Stimulated activated CD4-positive, alpha-beta T cell treated with anti-CD3 and anti-CD28 coated beads, Interleukin-4, amount 100 ng/mL, for 48 hours (primary cell): ENCODE data around the gene CACNG4.

Source experiments
- DNase-seq, 2 donors: peaks; one replicate each; pipeline ENCODE4 v3.0.0-alpha.2; 2020; ENCODE audit warnings: low read depth in 2 of 2

Gene CACNG4

GRCh38 chr17:66944351-66945146, 20.0 kb upstream of the CACNG4 start:
- DNase-seq, result no peak

- DNase-seq, result no peak
Measured at GRCh38 chr17:66945147-66945835, 19.2 kb upstream of the CACNG4 start.

GRCh38 chr17:66946251-66946650, 18.3 kb upstream of the CACNG4 start:
- no peak for DNase-seq

GRCh38 chr17:66947311-66947710, 17.2 kb upstream of the CACNG4 start:
- no peak for DNase-seq

- DNase-seq, result no peak
Measured at GRCh38 chr17:66948061-66948750, 16.3 kb upstream of the CACNG4 start.

- no peak for DNase-seq
Measured at GRCh38 chr17:66949501-66949900, 15.0 kb upstream of the CACNG4 start.

- DNase-seq, result no peak
Measured at GRCh38 chr17:66950325-66950724, 14.2 kb upstream of the CACNG4 start.

GRCh38 chr17:66950886-66951604, 13.5 kb upstream of the CACNG4 start:
- DNase-seq, result no peak

GRCh38 chr17:66951605-66951953, 12.9 kb upstream of the CACNG4 start:
- no peak for DNase-seq

- no peak for DNase-seq
Measured at GRCh38 chr17:66952031-66952524, 12.4 kb upstream of the CACNG4 start.

- no peak for DNase-seq
Measured at GRCh38 chr17:66952681-66953629, 11.6 kb upstream of the CACNG4 start.

- no peak for DNase-seq
Measured at GRCh38 chr17:66953630-66954020, 10.9 kb upstream of the CACNG4 start.

GRCh38 chr17:66954632-66955031, 9.9 kb upstream of the CACNG4 start:
- DNase-seq, result no peak

GRCh38 chr17:66955821-66956220, 8.7 kb upstream of the CACNG4 start:
- DNase-seq, result no peak

- DNase-seq, result no peak
Measured at GRCh38 chr17:66956941-66957340, 7.6 kb upstream of the CACNG4 start.

GRCh38 chr17:66957343-66957742, 7.2 kb upstream of the CACNG4 start:
- DNase-seq, result no peak

- DNase-seq, result no peak
Measured at GRCh38 chr17:66957951-66958579, 6.4 kb upstream of the CACNG4 start.

GRCh38 chr17:66959641-66960375, 4.7 kb upstream of the CACNG4 start:
- no peak for DNase-seq

GRCh38 chr17:66960613-66961012, 3.9 kb upstream of the CACNG4 start:
- DNase-seq, result no peak

- no peak for DNase-seq
Measured at GRCh38 chr17:66963521-66963908, 992 bp upstream of the CACNG4 start.
